H9 (cell line): Measurements from ENCODE around the gene ZNF354B. TPM values are rescaled to one million over a fixed set of nuclear protein-coding genes. Genes with fewer than 3 reads are reported as not detected.
"Not testable (repeated sequence)": the region's sequence is repeated elsewhere in the genome, so short reads cannot be mapped to it uniquely, and the experiment has no call there.

Experiments used
- DNase-seq: peaks from one replicate; pipeline ENCODE4 v3.0.0-alpha.2; 2017
- H2AFZ ChIP-seq: one replicate; pipeline ENCODE4 v1.6.1; 2013; ENCODE audit warnings: mild to moderate bottlenecking, low read length, control low read depth, moderate library complexity
- H2AK5ac ChIP-seq: 2 replicates; pipeline ENCODE4 v1.6.1; 2013; ENCODE audit warnings: low read length, control low read depth, mixed read lengths; ENCODE audit not compliant: insufficient read length
- H2BK120ac ChIP-seq: one replicate; pipeline ENCODE4 v1.6.1; 2013; ENCODE audit warnings: low read depth, mild to moderate bottlenecking, low read length, control low read depth, inconsistent platforms; ENCODE audit not compliant: poor library complexity, severe bottlenecking
- H2BK12ac ChIP-seq: 2 replicates; pipeline ENCODE4 v1.6.1; 2013; ENCODE audit warnings: low read length, control low read depth, mixed read lengths, low read depth; ENCODE audit not compliant: insufficient read length
- H2BK15ac ChIP-seq: 2 replicates; pipeline ENCODE4 v1.6.1; 2013; ENCODE audit warnings: low read depth, low read length, control low read depth
- H2BK20ac ChIP-seq: one replicate; pipeline ENCODE4 v1.6.1; 2013; ENCODE audit warnings: low read depth, mild to moderate bottlenecking, low read length, control low read depth, inconsistent platforms; ENCODE audit not compliant: poor library complexity, severe bottlenecking
- H2BK5ac ChIP-seq: 2 replicates; pipeline ENCODE4 v1.6.1; 2013; ENCODE audit warnings: low read length, control low read depth, mixed read lengths; ENCODE audit not compliant: insufficient read length
- H3K14ac ChIP-seq: 2 replicates; pipeline ENCODE4 v1.6.1; 2013; ENCODE audit warnings: low read length, control low read depth; ENCODE audit not compliant: insufficient read depth
- H3K18ac ChIP-seq: 2 replicates; pipeline ENCODE4 v1.6.1; 2013; ENCODE audit warnings: low read depth, mild to moderate bottlenecking, mixed read lengths, low read length, control low read depth; ENCODE audit not compliant: insufficient read length
- H3K23ac ChIP-seq: 2 replicates; pipeline ENCODE4 v1.6.1; 2013; ENCODE audit warnings: low read length, control low read depth, mixed read lengths, low read depth; ENCODE audit not compliant: insufficient read length
- H3K23me2 ChIP-seq: 2 replicates; pipeline ENCODE4 v1.6.1; 2013; ENCODE audit warnings: low read depth, mild to moderate bottlenecking, mixed read lengths, low read length, control low read depth; ENCODE audit not compliant: insufficient read length, poor library complexity, severe bottlenecking
- H3K27ac ChIP-seq: 2 replicates; pipeline ENCODE4 v1.5.1; 2013; ENCODE audit warnings: low read length, control low read depth, mixed read lengths, low read depth; ENCODE audit not compliant: insufficient read length
- H3K27me3 ChIP-seq: 2 replicates; pipeline ENCODE4 v1.6.1; 2013; ENCODE audit warnings: low read length, control low read depth, inconsistent platforms; ENCODE audit not compliant: insufficient read depth
- H3K4ac ChIP-seq: 2 replicates; pipeline ENCODE4 v1.6.1; 2013; ENCODE audit warnings: low read depth, mild to moderate bottlenecking, control low read depth, inconsistent platforms, low read length, moderate library complexity
- H3K4me1 ChIP-seq: 2 replicates; pipeline ENCODE4 v1.6.1; 2013; ENCODE audit warnings: low read length, control low read depth, inconsistent platforms; ENCODE audit not compliant: insufficient read depth
- H3K4me2 ChIP-seq: 2 replicates; pipeline ENCODE4 v1.6.1; 2013; ENCODE audit warnings: low read length, control low read depth, mixed read lengths; ENCODE audit not compliant: insufficient read length, insufficient read depth
- H3K56ac ChIP-seq: 2 replicates; pipeline ENCODE4 v1.6.1; 2013; ENCODE audit warnings: low read depth, mild to moderate bottlenecking, mixed read lengths, low read length, control low read depth; ENCODE audit not compliant: insufficient read length
- H3K79me1 ChIP-seq: 2 replicates; pipeline ENCODE4 v1.6.1; 2013; ENCODE audit warnings: low read depth, mild to moderate bottlenecking, moderate library complexity, low read length, control low read depth, inconsistent platforms; ENCODE audit not compliant: insufficient read depth, poor library complexity, severe bottlenecking
- H3K79me2 ChIP-seq: 2 replicates; pipeline ENCODE4 v1.6.1; 2013; ENCODE audit warnings: low read length, control low read depth, inconsistent platforms; ENCODE audit not compliant: insufficient read depth
- H3K9ac ChIP-seq: 2 replicates; pipeline ENCODE4 v1.6.1; 2013; ENCODE audit warnings: low read length, control low read depth, mixed read lengths; ENCODE audit not compliant: insufficient read length; ENCODE audit errors: extremely low read depth
- H3K9me3 ChIP-seq: one replicate; pipeline ENCODE4 v1.6.1; 2013; ENCODE audit warnings: low read depth, low read length, inconsistent platforms; ENCODE audit not compliant: control insufficient read depth
- H3T11ph ChIP-seq: one replicate; pipeline ENCODE4 v1.6.1; 2013; ENCODE audit warnings: mild to moderate bottlenecking, low read length, control low read depth, inconsistent platforms
- H4K20me1 ChIP-seq: one replicate; pipeline ENCODE4 v1.6.1; 2013; ENCODE audit not compliant: control insufficient read depth, insufficient read length, insufficient read depth
- H4K5ac ChIP-seq: 2 replicates; pipeline ENCODE4 v1.6.1; 2013; ENCODE audit warnings: low read depth, mild to moderate bottlenecking, mixed read lengths, low read length, control low read depth; ENCODE audit not compliant: insufficient read length
- H4K8ac ChIP-seq: replicated peaks from 2 replicates; pipeline ENCODE4 v1.6.1; 2013; ENCODE audit warnings: low read length, control low read depth, mixed read lengths, low read depth; ENCODE audit not compliant: insufficient read length
- H4K91ac ChIP-seq: 2 replicates; pipeline ENCODE4 v1.6.1; 2013; ENCODE audit warnings: low read depth, mild to moderate bottlenecking, moderate library complexity, mixed read lengths, low read length, control low read depth; ENCODE audit not compliant: insufficient read length
- H3K27ac Mint-ChIP-seq, 3 experiments: 2 replicates in 2 of 3; 3 replicates in 1 of 3; pipeline ENCODE4 v1.8.0; 2020 to 2021; ENCODE audit warnings: mixed read lengths in 3 of 3, mild to moderate bottlenecking in 1 of 3, moderate library complexity in 1 of 3
- H3K27me3 Mint-ChIP-seq: 2 replicates; pipeline ENCODE4 v1.8.0; 2021; ENCODE audit warnings: low read depth, mild to moderate bottlenecking, moderate library complexity, mixed read lengths
- H3K36me3 Mint-ChIP-seq, 3 experiments: 2 replicates in 2 of 3; 3 replicates in 1 of 3; pipeline ENCODE4 v1.8.0; 2020 to 2021; ENCODE audit warnings: low read depth in 3 of 3, mixed read lengths in 3 of 3; ENCODE audit not compliant: insufficient read depth in 1 of 3
- H3K4me1 Mint-ChIP-seq, 2 experiments: 2 replicates each; pipeline ENCODE4 v1.8.0; 2020; ENCODE audit warnings: mixed read lengths in 2 of 2
- H3K4me3 Mint-ChIP-seq, 2 experiments: 2 replicates in 1 of 2; 3 replicates in 1 of 2; pipeline ENCODE4 v1.8.0; 2020 to 2021; ENCODE audit warnings: mild to moderate bottlenecking in 2 of 2, mixed read lengths in 2 of 2, moderate library complexity in 1 of 2
- H3K9me3 Mint-ChIP-seq, 2 experiments: 2 replicates in 1 of 2; 3 replicates in 1 of 2; pipeline ENCODE4 v1.8.0; 2020; ENCODE audit warnings: mild to moderate bottlenecking in 2 of 2, mixed read lengths in 2 of 2, moderate library complexity in 1 of 2
- WGBS: extraction: QIAGEN DNeasy Blood & Tissue Kit; methylation state at CpG from one replicate; pipeline ENCODE4 v1.1.7; 2013; ENCODE audit warnings: missing lambda C conversion rate, low lambda C conversion rate, mixed read lengths; ENCODE audit not compliant: insufficient read length; ENCODE audit errors: extremely low coverage; 5-methylcytosine and 5-hydroxymethylcytosine counted together
- total RNA-seq: library from RNA; stranded (reverse); gene quantifications from 2 replicates; pipeline ENCODE4 v1.2.1, GENCODE V29; 2021
- TF ChIP-seq, protein P1 (sequence below): fragments of 200-600 bp; sonication (generic); conservative IDR thresholded peaks from 3 replicates; pipeline ENCODE4 v1.8.0; 2021; ENCODE audit warnings: antibody characterized with exemption, mild to moderate bottlenecking

ZNF354B gene
- total RNA-seq, 1 experiment from 2014 or later, result 20.6 TPM

DNA sequence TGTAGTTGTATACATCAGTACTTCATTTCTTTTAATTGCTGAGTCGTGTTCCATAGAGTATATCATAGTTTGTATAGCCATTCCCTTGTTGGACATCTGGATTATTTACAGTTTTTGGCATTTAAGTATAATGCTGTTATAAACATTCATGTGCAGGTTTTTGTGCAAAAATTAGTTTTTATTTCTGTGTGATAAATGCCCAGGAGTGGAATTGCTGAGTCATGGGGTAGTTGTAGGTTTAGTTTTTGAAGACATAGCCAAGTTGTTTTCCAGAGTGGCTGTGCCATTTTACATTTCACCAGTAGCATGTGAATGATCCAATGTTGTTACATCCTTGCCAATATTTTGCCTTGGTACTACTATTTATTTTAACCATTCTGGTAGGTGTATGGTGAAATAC lies 12.5 kb downstream of the ZNF354B start:
- Histone ChIP-seq H4K20me1 (no peaks in the 10 kb centered on the region), H3K18ac (no peak overlapping the region), H2BK20ac (no peak overlapping the region), H3K4me1 (no peaks in the 10 kb centered on the region), H2BK12ac (no peak overlapping the region), H3K79me2 (no peaks in the 10 kb centered on the region), H3K56ac (no peak overlapping the region), H2BK5ac (no peak overlapping the region), H2AK5ac (no peak overlapping the region), H3K4ac (no peak overlapping the region), H3K27me3 (no peaks in the 10 kb centered on the region), H3K23ac (no peak overlapping the region), H3K4me2 (no peak overlapping the region), H2BK120ac (no peak overlapping the region), H3T11ph (no peak overlapping the region), H2BK15ac (no peak overlapping the region), H4K8ac (no peak overlapping the region), H4K91ac (no peak overlapping the region), H3K27ac (no peak overlapping the region), H4K5ac (no peak overlapping the region), H3K14ac (no peak overlapping the region), H3K9ac (no peak overlapping the region), H3K23me2 (no peaks in the 10 kb centered on the region), H3K79me1 (no peaks in the 10 kb centered on the region), H2AFZ (no peak overlapping the region), H3K9me3 (peaks cover 4% of the 10 kb centered on the region)
- no peaks in the 10 kb centered on the region for H3K27me3 Mint-ChIP-seq
- WGBS, result no CpG with 5 or more reads among the region's 1 CpG
- DNase-seq, result no peak
- peaks cover 35 to 61% of the 10 kb centered on the region in 2 experiments for H3K9me3 Mint-ChIP-seq
- no peak overlapping the region for H3K27ac Mint-ChIP-seq
- H3K4me3 Mint-ChIP-seq, result no peak overlapping the region
- peaks cover 89 to 94% (median 91%) of the 10 kb centered on the region in 3 experiments for H3K36me3 Mint-ChIP-seq
- H3K4me1 Mint-ChIP-seq, result no peaks in the 10 kb centered on the region
- TF ChIP-seq, protein P1, sequence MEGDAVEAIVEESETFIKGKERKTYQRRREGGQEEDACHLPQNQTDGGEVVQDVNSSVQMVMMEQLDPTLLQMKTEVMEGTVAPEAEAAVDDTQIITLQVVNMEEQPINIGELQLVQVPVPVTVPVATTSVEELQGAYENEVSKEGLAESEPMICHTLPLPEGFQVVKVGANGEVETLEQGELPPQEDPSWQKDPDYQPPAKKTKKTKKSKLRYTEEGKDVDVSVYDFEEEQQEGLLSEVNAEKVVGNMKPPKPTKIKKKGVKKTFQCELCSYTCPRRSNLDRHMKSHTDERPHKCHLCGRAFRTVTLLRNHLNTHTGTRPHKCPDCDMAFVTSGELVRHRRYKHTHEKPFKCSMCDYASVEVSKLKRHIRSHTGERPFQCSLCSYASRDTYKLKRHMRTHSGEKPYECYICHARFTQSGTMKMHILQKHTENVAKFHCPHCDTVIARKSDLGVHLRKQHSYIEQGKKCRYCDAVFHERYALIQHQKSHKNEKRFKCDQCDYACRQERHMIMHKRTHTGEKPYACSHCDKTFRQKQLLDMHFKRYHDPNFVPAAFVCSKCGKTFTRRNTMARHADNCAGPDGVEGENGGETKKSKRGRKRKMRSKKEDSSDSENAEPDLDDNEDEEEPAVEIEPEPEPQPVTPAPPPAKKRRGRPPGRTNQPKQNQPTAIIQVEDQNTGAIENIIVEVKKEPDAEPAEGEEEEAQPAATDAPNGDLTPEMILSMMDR, result no peak

DNA sequence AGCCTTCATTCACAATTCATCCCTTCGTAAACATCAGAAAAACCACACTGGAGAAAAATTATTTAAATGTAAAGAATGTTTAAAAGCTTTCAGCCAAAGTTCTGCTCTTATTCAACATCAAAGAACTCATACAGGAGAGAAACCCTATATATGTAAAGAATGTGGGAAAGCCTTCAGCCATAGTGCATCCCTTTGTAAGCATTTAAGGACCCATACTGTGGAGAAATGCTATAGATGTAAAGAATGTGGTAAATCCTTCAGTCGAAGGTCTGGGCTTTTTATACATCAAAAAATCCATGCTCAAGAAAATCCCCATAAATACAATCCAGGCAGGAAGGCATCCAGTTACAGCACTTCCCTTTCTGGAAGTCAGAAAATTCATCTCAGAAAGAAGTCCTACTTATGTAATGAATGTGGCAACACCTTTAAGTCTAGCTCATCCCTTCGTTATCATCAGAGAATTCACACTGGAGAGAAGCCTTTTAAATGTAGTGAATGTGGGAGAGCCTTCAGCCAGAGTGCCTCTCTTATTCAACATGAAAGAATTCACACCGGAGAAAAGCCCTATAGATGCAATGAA lies 23.5 kb downstream of the ZNF354B start:
- H3K27me3 ChIP-seq, H3K4me1 ChIP-seq, H3K4me3 Mint-ChIP-seq, H2BK5ac ChIP-seq, H3K4ac ChIP-seq, H2BK120ac ChIP-seq, H3K79me1 ChIP-seq, H2BK12ac ChIP-seq, H4K91ac ChIP-seq, H3K9ac ChIP-seq, H3K4me2 ChIP-seq, H4K8ac ChIP-seq, H2BK20ac ChIP-seq, H3K23me2 ChIP-seq, H2AK5ac ChIP-seq, H3K14ac ChIP-seq, H2AFZ ChIP-seq, H3K56ac ChIP-seq, H3T11ph ChIP-seq, H4K5ac ChIP-seq, H2BK15ac ChIP-seq, H3K27me3 Mint-ChIP-seq, H3K23ac ChIP-seq, H3K27ac ChIP-seq, H3K27ac Mint-ChIP-seq, H3K79me2 ChIP-seq, DNase-seq, H4K20me1 ChIP-seq, H3K18ac ChIP-seq, H3K4me1 Mint-ChIP-seq: not testable (repeated sequence)
- Mint-ChIP-seq H3K9me3 (peaks cover 82 to 84% of the 10 kb centered on the region in 2 experiments), H3K36me3 (peaks cover 87 to 93% (median 91%) of the 10 kb centered on the region in 3 experiments)
- peaks cover 53% of the 10 kb centered on the region for H3K9me3 ChIP-seq
- WGBS, result no CpG with 5 or more reads among the region's 4 CpGs
